ENCODE measurements around the gene TMEM120A.

- TF ChIP-seq EZH2phosphoT487 (IDR thresholded peaks at IDR 0.05; ENCODE audit: borderline replicate concordance, low read depth) (no peak), RCOR1 (IDR thresholded peaks at IDR 0.05; ENCODE audit: low read length) (no peak), PBX3 (IDR thresholded peaks at IDR 0.05) (no peak), IRF3 (IDR thresholded peaks at IDR 0.05; ENCODE audit: low read depth, low read length) (no peak), CTCF (IDR thresholded peaks at IDR 0.05) (no peak), POLR2AphosphoS5 (IDR thresholded peaks at IDR 0.05; ENCODE audit: low read depth, low read length) (no peak), RAD21 (IDR thresholded peaks at IDR 0.05; ENCODE audit: low read length) (no peak)
Measured at GRCh38 chr7:76008156-76008687, 13.8 kb upstream of the TMEM120A start.

Measured in SK-N-SH (cell line).